HepG2 (cell line): Measurements from ENCODE around the gene NUDT22. TPM values are rescaled to one million over a fixed set of nuclear protein-coding genes. Genes with fewer than 3 reads are reported as not detected.

ENCODE experiments used
- AGO2 ChIP-seq: fragments of 200-400 bp; formaldehyde crosslinking; optimal IDR thresholded peaks from 2 replicates; pipeline ENCODE3; 2017; ENCODE audit warnings: mild to moderate bottlenecking, low read depth, low read length, moderate library complexity
- ISL2 ChIP-seq: sonication (generic); formaldehyde crosslinking; IDR thresholded peaks from 2 replicates; pipeline ENCODE4 v1.5.0; 2020; ENCODE audit warnings: missing genetic modification reagents
- KLF12 ChIP-seq: sonication (generic); formaldehyde crosslinking; IDR thresholded peaks from 2 replicates; pipeline ENCODE4 v1.4.0; 2020; ENCODE audit warnings: missing genetic modification reagents, borderline replicate concordance
- SMAD1 ChIP-seq: sonication (generic); formaldehyde crosslinking; IDR thresholded peaks from 2 replicates; pipeline ENCODE4 v1.4.0; 2020; ENCODE audit warnings: missing genetic modification reagents, low read depth, mild to moderate bottlenecking, borderline replicate concordance
- ZFP36L1 ChIP-seq: sonication (generic); formaldehyde crosslinking; IDR thresholded peaks from 2 replicates; pipeline ENCODE4 v1.8.0; 2022; ENCODE audit warnings: mild to moderate bottlenecking, missing genetic modification reagents, moderate library complexity
- ZKSCAN1 ChIP-seq: fragments of 150-350 bp; IDR thresholded peaks from 2 replicates; pipeline ENCODE4 v1.6.1; 2014; ENCODE audit warnings: low read length
- ZNF256 ChIP-seq: sonication (generic); formaldehyde crosslinking; conservative IDR thresholded peaks from 2 replicates; pipeline ENCODE4 v1.4.0; 2020; ENCODE audit warnings: missing genetic modification reagents
- ZNF30 ChIP-seq: sonication (generic); formaldehyde crosslinking; IDR thresholded peaks from 2 replicates; pipeline ENCODE4 v1.5.0; 2020; ENCODE audit warnings: mild to moderate bottlenecking, missing genetic modification reagents
- polyA plus RNA-seq, 8 experiments: library from polyadenylated mRNA; depleted of rRNA in 3 of 8; stranded (reverse) in 7 of 8; unstranded in 1 of 8; fragments of >200 nt; fragmentation: Illumina TruSeq in 4 of 8; extraction: Trizol in 4 of 8; gene quantifications; 2 replicates each; pipeline versions ENCODE4 v1.2.1 to v1.2.3, GENCODE V29; 2011 to 2016; ENCODE audit warnings: low read depth in 4 of 8, missing spikeins in 1 of 8, mixed read lengths in 1 of 8; ENCODE audit not compliant: insufficient read depth in 1 of 8
- total RNA-seq, 5 experiments: library from RNA; depleted of rRNA; stranded (reverse); fragments of >200 nt; fragmentation: Illumina TruSeq; extraction: Trizol; gene quantifications; 2 replicates each; pipeline ENCODE4 v1.2.3, GENCODE V29; 2016; ENCODE audit warnings: low read depth in 1 of 5
- TF ChIP-seq, protein P1 (sequence below): sonication (generic); formaldehyde crosslinking; IDR thresholded peaks from 2 replicates; pipeline ENCODE4 v1.9.0; 2021; ENCODE audit warnings: mild to moderate bottlenecking, missing genetic modification reagents
- TF ChIP-seq, protein P2 (sequence below), 2 experiments: IDR thresholded peaks; 2 replicates each; pipeline ENCODE4 v1.6.1; 2011 to 2012; ENCODE audit warnings: low read length in 2 of 2, borderline replicate concordance in 1 of 2, low read depth in 1 of 2, mild to moderate bottlenecking in 1 of 2, moderate library complexity in 1 of 2

NUDT22 gene
- total and polyA plus RNA-seq, 2 of the 13 experiments (the other 11 are each of a cell fraction or from before 2014, with no cell fraction given): 33.5 to 39.8 TPM

GRCh38 chr11:64234647-64235379 lies 8.7 kb downstream of the NUDT22 start (continued):
- no peak for TF ChIP-seq SMAD1 (CRISPR knock-in tag)
- no peak for TF ChIP-seq ZFP36L1 (CRISPR knock-in tag)
- 0 out of 2 replicates have a peak, but pooled peaks have one; percentile 15 for TF ChIP-seq ISL2 (CRISPR knock-in tag)
- TF ChIP-seq, protein P1, sequence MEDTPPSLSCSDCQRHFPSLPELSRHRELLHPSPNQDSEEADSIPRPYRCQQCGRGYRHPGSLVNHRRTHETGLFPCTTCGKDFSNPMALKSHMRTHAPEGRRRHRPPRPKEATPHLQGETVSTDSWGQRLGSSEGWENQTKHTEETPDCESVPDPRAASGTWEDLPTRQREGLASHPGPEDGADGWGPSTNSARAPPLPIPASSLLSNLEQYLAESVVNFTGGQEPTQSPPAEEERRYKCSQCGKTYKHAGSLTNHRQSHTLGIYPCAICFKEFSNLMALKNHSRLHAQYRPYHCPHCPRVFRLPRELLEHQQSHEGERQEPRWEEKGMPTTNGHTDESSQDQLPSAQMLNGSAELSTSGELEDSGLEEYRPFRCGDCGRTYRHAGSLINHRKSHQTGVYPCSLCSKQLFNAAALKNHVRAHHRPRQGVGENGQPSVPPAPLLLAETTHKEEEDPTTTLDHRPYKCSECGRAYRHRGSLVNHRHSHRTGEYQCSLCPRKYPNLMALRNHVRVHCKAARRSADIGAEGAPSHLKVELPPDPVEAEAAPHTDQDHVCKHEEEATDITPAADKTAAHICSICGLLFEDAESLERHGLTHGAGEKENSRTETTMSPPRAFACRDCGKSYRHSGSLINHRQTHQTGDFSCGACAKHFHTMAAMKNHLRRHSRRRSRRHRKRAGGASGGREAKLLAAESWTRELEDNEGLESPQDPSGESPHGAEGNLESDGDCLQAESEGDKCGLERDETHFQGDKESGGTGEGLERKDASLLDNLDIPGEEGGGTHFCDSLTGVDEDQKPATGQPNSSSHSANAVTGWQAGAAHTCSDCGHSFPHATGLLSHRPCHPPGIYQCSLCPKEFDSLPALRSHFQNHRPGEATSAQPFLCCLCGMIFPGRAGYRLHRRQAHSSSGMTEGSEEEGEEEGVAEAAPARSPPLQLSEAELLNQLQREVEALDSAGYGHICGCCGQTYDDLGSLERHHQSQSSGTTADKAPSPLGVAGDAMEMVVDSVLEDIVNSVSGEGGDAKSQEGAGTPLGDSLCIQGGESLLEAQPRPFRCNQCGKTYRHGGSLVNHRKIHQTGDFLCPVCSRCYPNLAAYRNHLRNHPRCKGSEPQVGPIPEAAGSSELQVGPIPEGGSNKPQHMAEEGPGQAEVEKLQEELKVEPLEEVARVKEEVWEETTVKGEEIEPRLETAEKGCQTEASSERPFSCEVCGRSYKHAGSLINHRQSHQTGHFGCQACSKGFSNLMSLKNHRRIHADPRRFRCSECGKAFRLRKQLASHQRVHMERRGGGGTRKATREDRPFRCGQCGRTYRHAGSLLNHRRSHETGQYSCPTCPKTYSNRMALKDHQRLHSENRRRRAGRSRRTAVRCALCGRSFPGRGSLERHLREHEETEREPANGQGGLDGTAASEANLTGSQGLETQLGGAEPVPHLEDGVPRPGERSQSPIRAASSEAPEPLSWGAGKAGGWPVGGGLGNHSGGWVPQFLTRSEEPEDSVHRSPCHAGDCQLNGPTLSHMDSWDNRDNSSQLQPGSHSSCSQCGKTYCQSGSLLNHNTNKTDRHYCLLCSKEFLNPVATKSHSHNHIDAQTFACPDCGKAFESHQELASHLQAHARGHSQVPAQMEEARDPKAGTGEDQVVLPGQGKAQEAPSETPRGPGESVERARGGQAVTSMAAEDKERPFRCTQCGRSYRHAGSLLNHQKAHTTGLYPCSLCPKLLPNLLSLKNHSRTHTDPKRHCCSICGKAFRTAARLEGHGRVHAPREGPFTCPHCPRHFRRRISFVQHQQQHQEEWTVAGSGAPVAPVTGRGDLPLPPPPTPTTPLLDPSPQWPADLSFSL (CRISPR knock-in tag): no peak
- TF ChIP-seq KLF12 (CRISPR knock-in tag): peak; percentile 43; the same call in 1 of the 2 replicates
- TF ChIP-seq AGO2: no peak
- no peak for TF ChIP-seq ZNF256
- TF ChIP-seq, protein P2, sequence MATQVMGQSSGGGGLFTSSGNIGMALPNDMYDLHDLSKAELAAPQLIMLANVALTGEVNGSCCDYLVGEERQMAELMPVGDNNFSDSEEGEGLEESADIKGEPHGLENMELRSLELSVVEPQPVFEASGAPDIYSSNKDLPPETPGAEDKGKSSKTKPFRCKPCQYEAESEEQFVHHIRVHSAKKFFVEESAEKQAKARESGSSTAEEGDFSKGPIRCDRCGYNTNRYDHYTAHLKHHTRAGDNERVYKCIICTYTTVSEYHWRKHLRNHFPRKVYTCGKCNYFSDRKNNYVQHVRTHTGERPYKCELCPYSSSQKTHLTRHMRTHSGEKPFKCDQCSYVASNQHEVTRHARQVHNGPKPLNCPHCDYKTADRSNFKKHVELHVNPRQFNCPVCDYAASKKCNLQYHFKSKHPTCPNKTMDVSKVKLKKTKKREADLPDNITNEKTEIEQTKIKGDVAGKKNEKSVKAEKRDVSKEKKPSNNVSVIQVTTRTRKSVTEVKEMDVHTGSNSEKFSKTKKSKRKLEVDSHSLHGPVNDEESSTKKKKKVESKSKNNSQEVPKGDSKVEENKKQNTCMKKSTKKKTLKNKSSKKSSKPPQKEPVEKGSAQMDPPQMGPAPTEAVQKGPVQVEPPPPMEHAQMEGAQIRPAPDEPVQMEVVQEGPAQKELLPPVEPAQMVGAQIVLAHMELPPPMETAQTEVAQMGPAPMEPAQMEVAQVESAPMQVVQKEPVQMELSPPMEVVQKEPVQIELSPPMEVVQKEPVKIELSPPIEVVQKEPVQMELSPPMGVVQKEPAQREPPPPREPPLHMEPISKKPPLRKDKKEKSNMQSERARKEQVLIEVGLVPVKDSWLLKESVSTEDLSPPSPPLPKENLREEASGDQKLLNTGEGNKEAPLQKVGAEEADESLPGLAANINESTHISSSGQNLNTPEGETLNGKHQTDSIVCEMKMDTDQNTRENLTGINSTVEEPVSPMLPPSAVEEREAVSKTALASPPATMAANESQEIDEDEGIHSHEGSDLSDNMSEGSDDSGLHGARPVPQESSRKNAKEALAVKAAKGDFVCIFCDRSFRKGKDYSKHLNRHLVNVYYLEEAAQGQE (IDR thresholded peaks at IDR 0.05; ENCODE audit: borderline replicate concordance in 1 of 2, low read depth in 1 of 2, low read length in 2 of 2): no peak
- no peak for TF ChIP-seq ZKSCAN1
- no peak for TF ChIP-seq ZNF30
